ENCODE measurements around the gene E4F1. TPM values are rescaled to one million over a fixed set of nuclear protein-coding genes. Genes with fewer than 3 reads are reported as not detected.

E4F1 gene
- total and polyA plus RNA-seq, 2 of the 8 experiments (the other 6 are each of a cell fraction or from before 2014, with no cell fraction given), result 22.2 to 27.0 TPM

GRCh38 chr16:2276368-2277195 lies 53.2 kb downstream of the E4F1 start:
- TF ChIP-seq CBX8 (IDR thresholded peaks at IDR 0.05; ENCODE audit: borderline replicate concordance, low read depth, low read length) (no peak), SIN3A (conservative IDR thresholded peaks at IDR 0.05 in 1 of 2, IDR thresholded peaks at IDR 0.05 in 1 of 2; ENCODE audit: low read depth in 1 of 2, low read length in 2 of 2) (no peak), CHD2 (IDR thresholded peaks at IDR 0.05; ENCODE audit: low read length) (no peak), MAX (IDR thresholded peaks at IDR 0.05) (no peak), CBX5 (IDR thresholded peaks at IDR 0.05; ENCODE audit: low read depth, low read length) (no peak), CEBPB (IDR thresholded peaks at IDR 0.05; ENCODE audit: low read depth, low read length) (no peak)
- no peak overlapping the region for H3K23ac ChIP-seq (ENCODE audit: insufficient read length)
- FAIRE-seq, result no peak

More at GRCh38 chr16:2276368-2277195, 53.2 kb downstream of the E4F1 start:
- ChIA-PET POLR2A (ENCODE audit: partially characterized antibody) (interaction anchor here (1.0 to 1.2 kb wide), 3 partner anchors 8 to 110 kb away, joined by 3 read pairs; no protein-coding TSS in a partner anchor), CTCF (ENCODE audit: partially characterized antibody) (interaction anchor here (0.6 to 1.5 kb wide), 5 partner anchors 16 to 633 kb away, joined by 3 to 5 read pairs (median 3); no protein-coding TSS in a partner anchor)
- no peak overlapping the region for H2AFZ ChIP-seq (ENCODE audit: low read length)
- H3K56ac ChIP-seq (replicated peaks; ENCODE audit: insufficient read length, low read depth, low read length), result no peak overlapping the region
- no peaks in the 10 kb centered on the region for H3K36me3 ChIP-seq (ENCODE audit: control insufficient read depth in 2 of 4, insufficient read depth in 4 of 4, low read length in 3 of 4)
- H3K23me2 ChIP-seq (ENCODE audit: low read depth, low read length), result no peaks in the 10 kb centered on the region
- no peaks in the 10 kb centered on the region; a peak in 1 of 7 replicates for H3K4me1 ChIP-seq (replicated peaks in 1 of 4; ENCODE audit: control insufficient read depth in 3 of 4, insufficient read depth in 4 of 4, low read length in 3 of 4)
- no peaks in the 10 kb centered on the region for H3K79me2 ChIP-seq (ENCODE audit: control insufficient read depth in 1 of 2, insufficient read depth in 2 of 2, low read length in 2 of 2)
- no peak overlapping the region for H3K4ac ChIP-seq (replicated peaks; ENCODE audit: insufficient read length, low read depth, low read length)
- H2BK5ac ChIP-seq (ENCODE audit: low read depth, low read length), result no peak overlapping the region
- no peak overlapping the region for H2AK5ac ChIP-seq (ENCODE audit: low read depth, low read length)
- no peak overlapping the region for H3K9ac ChIP-seq (replicated peaks in 1 of 4; ENCODE audit: extremely low read depth in 1 of 4, low read depth in 3 of 4, low read length in 3 of 4)
- no peak overlapping the region for H3K14ac ChIP-seq (ENCODE audit: insufficient read length)
- no peak overlapping the region for H2BK20ac ChIP-seq (ENCODE audit: low read length)
- H2BK15ac ChIP-seq (ENCODE audit: low read length), result no peak overlapping the region
- 84% methylated on average over 26 of the region's 26 CpGs; no CpG with 5 or more reads in 1 of the 2 experiments for WGBS, 2 experiments (ENCODE audit: extremely low coverage in 1 of 2, insufficient coverage in 1 of 2, insufficient read length in 1 of 2, insufficient replicate concordance in 2 of 2, low coverage in 1 of 2, low lambda C conversion rate in 2 of 2, missing lambda C conversion rate in 1 of 2)
- H3K4me3 ChIP-seq (ENCODE audit: extremely low read depth in 1 of 4, insufficient read depth in 2 of 4, low read depth in 3 of 4, low read length in 4 of 4), result no peak overlapping the region
- no peak overlapping the region for H4K8ac ChIP-seq (ENCODE audit: extremely low read depth, insufficient read depth, low read length)
- no peak overlapping the region; the same call in 1 of the 2 replicates for H3K27ac ChIP-seq (ENCODE audit: low read depth, low read length)
- peaks cover 3 to 7% of the 10 kb centered on the region in 2 experiments for H4K20me1 ChIP-seq (replicated peaks in 1 of 2; ENCODE audit: control insufficient read depth in 1 of 2, insufficient read depth in 2 of 2, low read length in 2 of 2)
- H3K79me1 ChIP-seq (ENCODE audit: low read depth, low read length), result no peaks in the 10 kb centered on the region; the same call in 1 of the 2 replicates
- H3K9me3 ChIP-seq (ENCODE audit: insufficient read depth in 2 of 2, low read depth in 1 of 2, low read length in 1 of 2), result no peaks in the 10 kb centered on the region
- H3K18ac ChIP-seq (ENCODE audit: extremely low read depth, low read length), result no peak overlapping the region
- no peak overlapping the region for H2BK120ac ChIP-seq (replicated peaks; ENCODE audit: low read depth, low read length)
- H3K27me3 ChIP-seq (replicated peaks in 1 of 4; ENCODE audit: control insufficient read depth in 3 of 4, extremely low read depth in 1 of 4, insufficient read depth in 3 of 4, low read length in 3 of 4), result no peaks in the 10 kb centered on the region
- no peak overlapping the region for H2BK12ac ChIP-seq (ENCODE audit: low read depth, low read length)
- no peak for DNase-seq (ENCODE audit: low read depth in 1 of 2, low spot score in 2 of 2)
- no peak overlapping the region for H4K91ac ChIP-seq (replicated peaks; ENCODE audit: insufficient read length, low read length)
- H4K5ac ChIP-seq (ENCODE audit: insufficient read length, low read depth, low read length), result no peak overlapping the region
- H3K4me2 ChIP-seq (ENCODE audit: insufficient read depth in 1 of 2, low read depth in 2 of 2, low read length in 2 of 2), result no peak overlapping the region
